Measurements from ENCODE around the gene SNTA1.
"Not testable (repeated sequence)": the region's sequence is repeated elsewhere in the genome, so short reads cannot be mapped to it uniquely, and the experiment has no call there.

The SNTA1 gene

GRCh38 chr20:33393609-33394008 is 50.0 kb downstream of the SNTA1 start:
- DNase-seq (ENCODE audit: low spot score): no peak

GRCh38 chr20:33391722-33392415 is 51.7 kb downstream of the SNTA1 start:
- DNase-seq (ENCODE audit: low spot score): no peak

GRCh38 chr20:33389326-33389725 is 54.2 kb downstream of the SNTA1 start:
- not testable (repeated sequence) for DNase-seq (ENCODE audit: low spot score)

GRCh38 chr20:33388268-33388667 is 55.3 kb downstream of the SNTA1 start:
- DNase-seq (ENCODE audit: low spot score): no peak

GRCh38 chr20:33387177-33387576 is 56.4 kb downstream of the SNTA1 start:
- no peak for DNase-seq (ENCODE audit: low spot score)

- DNase-seq (ENCODE audit: low spot score): no peak
Measured at GRCh38 chr20:33386673-33387072, 56.9 kb downstream of the SNTA1 start.

- no peak for DNase-seq (ENCODE audit: low spot score)
Measured at GRCh38 chr20:33377366-33377765, 66.2 kb downstream of the SNTA1 start.

- no peak for DNase-seq (ENCODE audit: low spot score)
Measured at GRCh38 chr20:33373735-33374605, 69.6 kb downstream of the SNTA1 start.

- DNase-seq (ENCODE audit: low spot score): no peak
Measured at GRCh38 chr20:33372993-33373441, 70.5 kb downstream of the SNTA1 start.

- no peak for DNase-seq (ENCODE audit: low spot score)
Measured at GRCh38 chr20:33370291-33370690, 73.3 kb downstream of the SNTA1 start.

GRCh38 chr20:33362898-33363297 is 80.7 kb downstream of the SNTA1 start:
- DNase-seq (ENCODE audit: low spot score): no peak

- DNase-seq (ENCODE audit: low spot score): no peak
Measured at GRCh38 chr20:33359399-33360261, 83.9 kb downstream of the SNTA1 start.

All from germinal center (tissue), 1 donor.